ENCODE data around the gene LRRC74B.

DNA sequence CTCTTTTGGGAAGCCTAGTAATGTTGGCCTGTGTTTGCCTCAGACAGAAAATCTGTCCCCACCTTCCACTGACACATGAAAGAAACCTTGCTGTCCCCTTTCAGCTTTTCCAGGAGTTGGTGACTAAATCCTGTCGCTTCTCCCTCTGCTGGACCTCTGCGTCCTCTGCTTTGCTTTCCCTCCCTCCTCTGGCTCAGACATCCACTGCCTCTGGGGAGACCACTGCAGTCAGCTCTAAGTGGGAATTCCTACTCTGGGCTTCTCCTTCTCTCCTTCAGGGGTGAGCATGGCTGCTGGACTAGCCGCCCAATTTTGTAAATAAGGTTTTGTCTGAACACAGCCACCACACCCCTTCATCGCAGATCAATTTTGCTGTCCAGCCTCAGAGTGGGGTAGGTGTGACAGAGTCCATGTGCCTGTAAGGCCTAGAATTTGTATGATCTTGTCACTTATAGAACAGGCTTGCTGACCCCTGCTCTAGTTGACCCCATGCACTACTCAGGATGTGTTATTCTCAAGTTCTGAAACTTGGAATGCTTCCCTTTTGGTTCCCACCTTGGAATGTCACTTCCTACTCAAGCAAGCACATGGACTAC is 23.0 kb downstream of the LRRC74B start:
- TF ChIP-seq, protein P1, sequence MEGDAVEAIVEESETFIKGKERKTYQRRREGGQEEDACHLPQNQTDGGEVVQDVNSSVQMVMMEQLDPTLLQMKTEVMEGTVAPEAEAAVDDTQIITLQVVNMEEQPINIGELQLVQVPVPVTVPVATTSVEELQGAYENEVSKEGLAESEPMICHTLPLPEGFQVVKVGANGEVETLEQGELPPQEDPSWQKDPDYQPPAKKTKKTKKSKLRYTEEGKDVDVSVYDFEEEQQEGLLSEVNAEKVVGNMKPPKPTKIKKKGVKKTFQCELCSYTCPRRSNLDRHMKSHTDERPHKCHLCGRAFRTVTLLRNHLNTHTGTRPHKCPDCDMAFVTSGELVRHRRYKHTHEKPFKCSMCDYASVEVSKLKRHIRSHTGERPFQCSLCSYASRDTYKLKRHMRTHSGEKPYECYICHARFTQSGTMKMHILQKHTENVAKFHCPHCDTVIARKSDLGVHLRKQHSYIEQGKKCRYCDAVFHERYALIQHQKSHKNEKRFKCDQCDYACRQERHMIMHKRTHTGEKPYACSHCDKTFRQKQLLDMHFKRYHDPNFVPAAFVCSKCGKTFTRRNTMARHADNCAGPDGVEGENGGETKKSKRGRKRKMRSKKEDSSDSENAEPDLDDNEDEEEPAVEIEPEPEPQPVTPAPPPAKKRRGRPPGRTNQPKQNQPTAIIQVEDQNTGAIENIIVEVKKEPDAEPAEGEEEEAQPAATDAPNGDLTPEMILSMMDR (IDR thresholded peaks at IDR 0.05) = no peak
- TF ChIP-seq POLR2A (IDR thresholded peaks at IDR 0.05; ENCODE audit: low read depth) (no peak), EP300 (IDR thresholded peaks at IDR 0.05) (no peak)
